GM18526 (cell line): Measurements from ENCODE around the gene SLC25A24.

ENCODE experiments used
- POLR2A ChIP-seq: IDR thresholded peaks from 3 replicates; pipeline ENCODE4 v1.6.1; 2011; ENCODE audit not compliant: insufficient read length; ENCODE audit errors: extremely low read depth

SLC25A24 gene

DNA sequence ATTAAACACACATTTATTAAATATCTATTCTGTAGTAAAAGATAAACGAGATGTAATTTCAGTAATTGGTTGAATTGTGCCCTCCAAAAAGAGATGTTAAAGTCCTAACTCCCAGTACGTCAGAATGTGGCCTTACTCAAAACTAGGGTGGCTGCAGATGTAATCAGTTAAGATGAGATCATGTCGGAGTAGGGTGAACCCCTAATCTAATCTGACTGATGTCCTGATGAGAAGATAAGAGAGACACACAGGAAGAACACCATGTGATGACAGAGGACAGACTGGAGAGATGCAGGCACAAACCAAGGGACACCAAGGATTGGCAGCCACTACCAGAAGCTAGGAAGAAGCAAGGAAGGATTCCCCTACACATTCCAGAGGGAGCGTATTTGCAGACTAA is 104.1 kb downstream of the SLC25A24 start:
- no peak for TF ChIP-seq POLR2A

DNA sequence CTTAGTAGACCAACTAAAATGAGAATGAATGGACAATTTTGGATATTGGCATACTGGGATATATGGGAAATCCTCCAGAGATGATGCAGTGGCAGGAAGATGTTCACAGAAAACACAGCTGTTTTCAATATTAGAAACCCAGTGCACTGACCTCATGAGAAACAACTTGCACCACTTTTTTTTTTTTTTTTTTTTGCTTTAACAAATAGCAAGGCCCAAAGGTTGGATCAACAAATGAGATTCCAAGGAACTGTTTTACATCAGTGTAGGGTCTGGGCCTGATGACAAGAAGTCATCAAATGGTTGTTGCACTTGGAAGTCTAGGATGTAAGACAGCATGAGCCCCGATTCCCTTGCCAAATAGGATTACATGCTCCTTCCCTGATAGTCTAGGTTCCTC is 110.7 kb downstream of the SLC25A24 start:
- TF ChIP-seq POLR2A: no peak

DNA sequence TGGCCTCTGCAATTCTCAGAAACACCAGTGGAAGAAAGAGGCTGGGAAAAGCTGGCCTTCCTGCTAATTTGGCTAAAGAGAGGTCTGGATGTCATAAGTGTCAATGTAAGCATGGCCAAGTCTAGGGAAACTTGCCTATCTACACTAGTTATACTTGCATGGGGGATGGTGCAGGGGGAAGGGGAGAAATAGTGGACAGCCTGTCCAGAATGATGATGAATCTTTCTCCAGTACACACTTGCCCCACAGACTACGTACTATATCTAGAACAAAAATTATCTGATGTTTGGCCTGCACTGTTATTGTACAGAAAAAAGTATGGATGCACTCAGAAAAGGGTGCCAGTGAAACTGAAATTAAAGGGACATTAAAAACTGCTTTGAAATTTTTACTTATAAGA is 114.5 kb downstream of the SLC25A24 start:
- no peak for TF ChIP-seq POLR2A

DNA sequence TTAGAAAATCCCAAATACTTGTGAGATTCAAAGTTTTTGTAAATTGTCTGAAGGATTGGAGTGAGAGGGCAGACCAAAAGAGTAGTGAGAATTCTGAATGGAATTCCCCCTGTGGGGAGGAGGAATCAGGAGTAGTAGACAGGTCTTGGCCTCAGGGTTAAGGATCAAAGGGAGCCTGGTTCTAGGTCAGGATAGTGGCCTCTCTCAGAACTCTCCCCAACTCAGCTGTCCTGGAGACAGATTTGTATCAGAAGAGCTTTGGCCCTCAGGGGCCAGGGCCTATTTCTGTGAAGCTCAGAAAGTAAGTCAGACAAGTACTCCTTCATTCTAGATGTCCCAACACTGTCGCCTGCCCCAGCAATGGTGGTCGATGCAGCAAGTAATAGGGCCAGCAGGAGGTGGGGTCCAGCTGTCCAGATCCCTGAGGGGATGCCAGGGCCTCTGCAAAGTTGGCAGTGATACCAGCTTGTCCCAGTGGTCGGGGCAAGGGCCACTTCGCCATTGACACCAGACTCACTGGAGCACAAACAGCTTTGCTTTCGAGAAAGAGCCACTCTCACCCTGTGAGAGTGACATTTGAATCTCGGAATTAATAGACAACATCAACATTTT is 115.2 kb downstream of the SLC25A24 start:
- TF ChIP-seq POLR2A: no peak
